Astrocyte of the spinal cord (primary cell): ENCODE results near the gene ASPN.
A peak's percentile ranks its signal among the peaks of the same experiment; 100 is the strongest.

Source experiments
- DNase-seq: peaks from one replicate; pipeline ENCODE4 v3.0.0; 2011; ENCODE audit warnings: low read depth, low spot score
- H3K4me3 ChIP-seq: 2 replicates; pipeline ENCODE4 v1.5.1; 2011; ENCODE audit warnings: low read depth, mild to moderate bottlenecking, low read length, moderate library complexity
- in situ Hi-C: cut with HindIII; loops from 2 replicates; pipeline ENCODE4 v1.10.0; 2017; ENCODE audit warnings: low sequenced_read_pairs
- TF ChIP-seq, protein P1 (sequence below): IDR thresholded peaks from 2 replicates; pipeline ENCODE4 v1.5.1; 2012; ENCODE audit warnings: low read depth, mild to moderate bottlenecking, low read length, inconsistent platforms

ASPN gene

GRCh38 chr9:92482329-92482728, at the start of gene ASPN:
TSS of gene ASPN (minus strand) at chr9:92482506.
- TF ChIP-seq, protein P1, sequence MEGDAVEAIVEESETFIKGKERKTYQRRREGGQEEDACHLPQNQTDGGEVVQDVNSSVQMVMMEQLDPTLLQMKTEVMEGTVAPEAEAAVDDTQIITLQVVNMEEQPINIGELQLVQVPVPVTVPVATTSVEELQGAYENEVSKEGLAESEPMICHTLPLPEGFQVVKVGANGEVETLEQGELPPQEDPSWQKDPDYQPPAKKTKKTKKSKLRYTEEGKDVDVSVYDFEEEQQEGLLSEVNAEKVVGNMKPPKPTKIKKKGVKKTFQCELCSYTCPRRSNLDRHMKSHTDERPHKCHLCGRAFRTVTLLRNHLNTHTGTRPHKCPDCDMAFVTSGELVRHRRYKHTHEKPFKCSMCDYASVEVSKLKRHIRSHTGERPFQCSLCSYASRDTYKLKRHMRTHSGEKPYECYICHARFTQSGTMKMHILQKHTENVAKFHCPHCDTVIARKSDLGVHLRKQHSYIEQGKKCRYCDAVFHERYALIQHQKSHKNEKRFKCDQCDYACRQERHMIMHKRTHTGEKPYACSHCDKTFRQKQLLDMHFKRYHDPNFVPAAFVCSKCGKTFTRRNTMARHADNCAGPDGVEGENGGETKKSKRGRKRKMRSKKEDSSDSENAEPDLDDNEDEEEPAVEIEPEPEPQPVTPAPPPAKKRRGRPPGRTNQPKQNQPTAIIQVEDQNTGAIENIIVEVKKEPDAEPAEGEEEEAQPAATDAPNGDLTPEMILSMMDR, result no peak
- no peak within 1 kb of the TSS for H3K4me3 ChIP-seq
- peak; percentile 58 for DNase-seq
- in situ Hi-C loops, result no loop called here

GRCh38 chr9:92530893-92531292, 48.6 kb upstream of the ASPN start:
- no peak overlapping the region for H3K4me3 ChIP-seq
- TF ChIP-seq, protein P1, result no peak
- DNase-seq, result no peak
- in situ Hi-C loops, result no loop called here

DNA sequence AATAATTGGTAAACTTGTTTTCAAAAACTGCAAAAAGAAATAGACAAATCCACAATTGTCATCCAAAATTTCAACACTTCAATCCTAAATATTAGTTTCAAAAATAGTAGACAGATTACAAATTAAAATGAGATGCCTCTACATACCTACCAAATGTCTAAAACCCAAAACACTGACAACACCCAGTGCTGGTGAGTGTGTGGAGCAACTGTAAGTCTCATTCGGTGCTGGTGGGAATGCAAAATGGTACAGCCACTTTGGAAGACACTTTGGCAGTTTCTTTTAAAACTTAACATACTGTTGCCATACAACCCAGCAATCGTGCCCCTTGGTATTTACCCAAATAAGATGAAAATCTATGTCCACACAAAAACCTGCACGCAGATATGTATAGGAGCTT, 46.8 kb upstream of the ASPN start:
- in situ Hi-C loops, result no loop called here
- no peak overlapping the region for H3K4me3 ChIP-seq
- DNase-seq, result no peak
- TF ChIP-seq, protein P1, result no peak

DNA sequence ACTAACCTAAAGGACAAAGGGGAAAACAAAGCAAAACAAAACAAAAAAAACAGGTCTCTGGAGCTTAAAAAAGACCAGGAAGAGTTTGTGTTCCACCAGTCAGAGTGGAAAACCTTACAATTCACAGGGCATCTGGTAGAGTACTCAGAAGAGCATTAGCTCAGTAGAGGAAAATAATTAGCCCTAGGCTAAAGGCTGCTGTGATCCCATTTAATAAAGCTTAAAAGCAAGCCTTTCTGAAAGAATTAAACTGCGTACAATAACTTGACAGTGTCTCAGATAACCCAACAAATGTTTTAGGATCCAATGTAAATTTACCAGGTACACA, 46.2 kb upstream of the ASPN start:
- TF ChIP-seq, protein P1, result no peak
- DNase-seq, result no peak
- in situ Hi-C loops, result no loop called here
- H3K4me3 ChIP-seq, result no peak overlapping the region

- no peak overlapping the region for H3K4me3 ChIP-seq
- no peak for DNase-seq
- in situ Hi-C loops, result no loop called here
- TF ChIP-seq, protein P1, result no peak
Observed at GRCh38 chr9:92527832-92528521, 45.7 kb upstream of the ASPN start.

GRCh38 chr9:92527291-92527828, 45.1 kb upstream of the ASPN start:
- TF ChIP-seq, protein P1, result no peak
- in situ Hi-C loops, result no loop called here
- DNase-seq, result no peak
- H3K4me3 ChIP-seq, result no peak overlapping the region

- in situ Hi-C loops, result no loop called here
- peak; percentile 71 for DNase-seq
- no peak overlapping the region for H3K4me3 ChIP-seq
- TF ChIP-seq, protein P1, result no peak
Observed at GRCh38 chr9:92525306-92525705, 43.0 kb upstream of the ASPN start.
